OCI-LY1 (cell line): ENCODE data around the gene TIMP3.

Source experiments
- EZH2 ChIP-seq: fragments of 200-600 bp; sonication (generic), shearing (Covaris generic); IDR thresholded peaks from 2 replicates; pipeline ENCODE4 v1.8.0; 2017; ENCODE audit warnings: borderline replicate concordance, mixed run types, mild to moderate bottlenecking, antibody characterized with exemption, low read length, moderate library complexity, mixed read lengths
- TF ChIP-seq, protein P1 (sequence below): fragments of 200-600 bp; sonication (generic), shearing (Covaris generic); IDR thresholded peaks from 2 replicates; pipeline ENCODE4 v1.5.1; 2017; ENCODE audit warnings: mild to moderate bottlenecking, antibody characterized with exemption, low read length, moderate library complexity, mixed read lengths

DNA sequence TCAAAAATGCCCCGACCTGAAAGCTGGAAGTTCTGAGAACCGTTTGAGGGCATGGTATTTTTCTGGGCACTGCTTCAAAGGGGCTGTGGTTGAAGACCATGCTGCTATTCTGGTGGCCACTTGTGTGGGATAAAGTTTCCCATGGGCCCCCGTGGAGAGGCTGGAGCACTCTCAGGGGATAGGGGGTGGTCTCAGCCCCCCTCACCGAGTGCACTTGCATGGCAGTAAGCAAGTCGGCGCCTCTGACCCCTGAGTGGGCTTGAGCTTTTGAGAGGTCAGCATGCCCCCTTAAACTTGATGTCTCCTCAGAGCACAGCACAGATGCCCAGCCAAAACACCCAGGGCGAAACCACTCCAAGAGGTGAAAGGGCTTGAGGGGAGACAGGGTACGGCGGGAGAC is 35.6 kb downstream of the TIMP3 start:
- TF ChIP-seq, protein P1, sequence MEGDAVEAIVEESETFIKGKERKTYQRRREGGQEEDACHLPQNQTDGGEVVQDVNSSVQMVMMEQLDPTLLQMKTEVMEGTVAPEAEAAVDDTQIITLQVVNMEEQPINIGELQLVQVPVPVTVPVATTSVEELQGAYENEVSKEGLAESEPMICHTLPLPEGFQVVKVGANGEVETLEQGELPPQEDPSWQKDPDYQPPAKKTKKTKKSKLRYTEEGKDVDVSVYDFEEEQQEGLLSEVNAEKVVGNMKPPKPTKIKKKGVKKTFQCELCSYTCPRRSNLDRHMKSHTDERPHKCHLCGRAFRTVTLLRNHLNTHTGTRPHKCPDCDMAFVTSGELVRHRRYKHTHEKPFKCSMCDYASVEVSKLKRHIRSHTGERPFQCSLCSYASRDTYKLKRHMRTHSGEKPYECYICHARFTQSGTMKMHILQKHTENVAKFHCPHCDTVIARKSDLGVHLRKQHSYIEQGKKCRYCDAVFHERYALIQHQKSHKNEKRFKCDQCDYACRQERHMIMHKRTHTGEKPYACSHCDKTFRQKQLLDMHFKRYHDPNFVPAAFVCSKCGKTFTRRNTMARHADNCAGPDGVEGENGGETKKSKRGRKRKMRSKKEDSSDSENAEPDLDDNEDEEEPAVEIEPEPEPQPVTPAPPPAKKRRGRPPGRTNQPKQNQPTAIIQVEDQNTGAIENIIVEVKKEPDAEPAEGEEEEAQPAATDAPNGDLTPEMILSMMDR = no peak
- TF ChIP-seq EZH2 = no peak
